ENCODE results near the gene PSMD11.

- TF ChIP-seq CTCF (IDR thresholded peaks at IDR 0.05; ENCODE audit: borderline replicate concordance, extremely low read depth, low read length, poor library complexity, severe bottlenecking) (no peak), EZH2 (IDR thresholded peaks at IDR 0.05; ENCODE audit: borderline replicate concordance, low read depth, low read length, severe bottlenecking) (no peak)
Observed at GRCh38 chr17:32497431-32498205, 53.3 kb downstream of the PSMD11 start.
